Iris pigment epithelial cell (primary cell): ENCODE measurements around the gene SLX9.

Experiments
- DNase-seq: peaks from one replicate; pipeline ENCODE4 v3.0.0-alpha.2; 2011; ENCODE audit warnings: low read depth

The SLX9 gene

GRCh38 chr21:44930543-44930981 lies 9.3 kb upstream of the SLX9 start:
- DNase-seq: no peak

DNA sequence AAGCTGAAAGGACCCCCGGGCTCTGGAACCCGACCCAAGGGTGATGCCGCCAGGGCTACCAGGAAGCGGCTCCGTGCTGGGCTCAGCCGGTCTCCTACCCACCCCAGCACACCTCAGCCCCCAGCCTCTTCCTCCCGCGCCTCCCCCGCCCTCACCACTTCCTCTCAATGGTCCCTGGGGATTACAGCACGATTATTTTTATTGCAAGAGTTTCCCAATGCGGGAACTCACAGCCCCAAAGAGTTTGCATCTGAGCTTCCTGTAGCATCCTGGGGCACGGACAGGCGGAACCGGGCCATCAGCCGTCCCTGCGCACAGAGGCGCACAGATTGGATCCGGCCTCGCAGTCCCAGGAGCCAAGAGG lies 8.7 kb upstream of the SLX9 start:
- DNase-seq: no peak

DNA sequence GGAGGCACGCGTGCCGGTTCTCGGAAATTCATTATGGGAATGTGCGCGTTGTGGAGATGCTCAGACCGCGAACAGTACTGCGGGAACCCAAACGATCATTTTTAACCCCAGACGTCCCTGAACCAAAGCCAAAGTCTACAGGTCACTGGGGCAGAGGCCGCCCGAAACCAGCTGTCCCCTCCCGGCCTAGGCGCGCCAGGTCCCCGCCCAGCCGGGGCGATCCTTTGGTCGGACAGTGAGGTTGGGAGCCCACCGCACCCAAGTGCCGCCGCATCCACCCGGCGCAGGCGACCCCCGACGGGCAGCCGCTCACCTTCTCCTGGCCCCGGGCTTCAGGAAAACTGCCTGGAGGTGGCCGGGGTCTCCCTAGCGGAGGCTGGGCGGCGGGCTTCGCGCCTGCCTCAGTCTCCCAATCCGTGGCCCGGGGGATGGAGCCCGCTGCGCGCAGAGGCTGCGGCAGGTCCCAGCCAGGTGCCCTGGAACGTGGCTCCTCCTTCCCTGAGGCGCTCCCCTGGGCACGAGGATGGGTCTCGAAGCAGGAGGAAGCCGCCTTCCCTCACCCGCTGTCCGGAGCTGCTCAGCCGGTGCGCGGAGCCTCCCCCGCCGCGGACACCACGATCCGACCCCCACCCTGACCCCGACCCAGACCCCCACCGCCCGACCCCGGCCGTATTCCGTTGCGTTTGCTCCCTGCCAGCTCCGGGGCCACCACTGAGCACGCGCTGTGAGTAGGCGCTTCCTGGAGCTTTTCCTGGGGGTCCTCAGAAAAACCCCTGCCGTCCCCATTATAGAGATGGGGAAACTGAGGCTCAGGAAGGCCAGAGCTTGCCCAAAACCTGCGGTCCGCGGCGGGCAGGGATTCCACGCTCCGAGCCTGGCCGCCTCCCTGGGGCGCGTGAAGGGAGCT lies 8.1 kb upstream of the SLX9 start:
- no peak for DNase-seq

DNA sequence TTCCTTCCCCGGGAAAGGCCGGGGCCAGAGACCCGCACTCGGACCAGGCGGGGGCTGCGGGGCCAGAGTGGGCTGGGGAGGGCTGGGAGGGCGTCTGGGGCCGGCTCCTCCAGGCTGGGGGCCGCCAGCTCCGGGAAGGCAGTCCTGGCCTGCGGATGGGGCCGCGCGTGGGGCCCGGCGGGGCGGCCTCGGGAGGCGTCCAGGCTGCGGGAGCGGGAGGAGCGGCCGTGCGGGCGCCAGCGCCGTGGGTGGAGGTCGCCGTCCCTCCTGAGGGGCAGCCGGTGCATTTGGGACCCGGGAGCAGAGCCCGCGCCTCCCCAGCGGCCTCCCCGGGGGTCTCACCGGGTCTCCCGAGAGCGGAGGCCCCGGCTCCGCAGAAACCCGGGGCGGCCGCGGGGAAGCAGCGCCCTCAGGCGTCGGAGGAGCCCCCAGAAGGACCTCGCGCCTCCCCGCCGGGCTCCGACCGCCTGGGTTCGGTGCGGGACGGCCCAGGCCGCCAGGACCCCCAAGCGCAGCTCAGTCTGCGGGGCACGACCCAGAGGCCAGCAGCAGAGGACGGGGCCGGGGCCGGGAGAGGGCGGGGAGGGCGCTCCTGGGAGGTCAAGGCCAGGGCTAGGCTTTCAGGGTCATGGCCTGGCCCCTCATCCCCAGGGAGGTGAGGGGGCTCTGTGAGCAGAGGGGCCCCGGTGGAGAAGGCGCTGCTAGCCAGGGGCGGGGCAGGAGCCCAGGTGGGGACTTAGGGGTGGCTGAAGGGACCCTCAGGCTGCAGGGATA lies 7.2 kb upstream of the SLX9 start:
- no peak for DNase-seq

GRCh38 chr21:44933199-44933917 lies 6.5 kb upstream of the SLX9 start:
- no peak for DNase-seq

GRCh38 chr21:44933918-44934260 lies 5.9 kb upstream of the SLX9 start:
- DNase-seq: no peak

DNA sequence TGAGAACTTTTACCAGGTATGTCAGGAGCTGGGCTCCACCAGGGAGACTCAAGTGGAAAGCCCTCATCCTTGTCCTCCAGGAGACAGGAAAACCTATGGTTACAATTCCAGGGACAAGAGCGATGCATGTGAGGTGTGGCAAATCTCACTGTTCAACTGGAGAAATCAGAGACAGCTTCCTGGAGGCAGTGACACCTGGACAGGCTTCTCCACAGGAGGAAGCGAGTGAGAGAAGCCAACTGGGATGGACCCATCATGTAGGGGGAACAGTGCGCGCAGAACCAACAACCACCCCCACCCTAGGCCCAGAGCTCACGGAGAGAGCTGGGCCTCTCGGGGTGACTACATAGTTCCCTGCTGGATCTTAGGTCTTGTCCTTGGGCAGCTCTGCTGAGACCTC lies 5.6 kb upstream of the SLX9 start:
- no peak for DNase-seq

DNA sequence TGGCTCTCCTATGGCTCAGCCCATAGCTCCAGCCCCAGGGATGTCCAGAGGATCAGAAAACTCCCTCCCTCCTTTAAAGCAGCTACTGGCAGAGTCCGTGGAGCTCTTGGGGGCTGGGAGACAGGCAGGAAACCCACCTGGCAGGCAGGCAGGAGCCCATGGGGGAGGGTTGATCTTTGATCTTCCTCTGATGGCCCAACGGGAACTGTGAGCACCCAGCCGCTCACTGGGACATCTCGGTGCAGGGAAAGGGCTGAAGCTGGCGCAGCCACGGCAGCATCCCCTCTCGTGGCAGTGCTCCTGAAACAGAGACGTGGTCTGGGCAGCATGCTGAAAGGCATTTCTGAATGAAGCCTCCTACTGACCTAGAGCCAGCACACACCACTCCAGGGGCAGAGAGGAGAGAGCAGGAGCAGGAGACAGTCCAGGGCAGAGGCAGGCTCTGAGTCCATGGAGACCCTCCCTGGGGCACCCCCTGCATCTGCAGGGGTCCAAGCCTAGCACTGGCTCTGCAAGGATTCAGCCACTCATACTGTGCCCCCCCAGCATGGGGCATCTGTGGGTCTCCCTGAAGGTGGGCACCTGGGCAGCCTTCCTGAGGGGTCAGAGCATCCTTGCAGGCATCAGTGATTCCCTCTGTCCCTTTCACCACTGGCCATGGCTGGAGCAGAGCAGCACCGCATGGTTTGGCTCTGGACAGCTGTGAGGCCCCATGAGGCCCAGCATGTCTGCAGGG lies 4.9 kb upstream of the SLX9 start:
- no peak for DNase-seq

DNA sequence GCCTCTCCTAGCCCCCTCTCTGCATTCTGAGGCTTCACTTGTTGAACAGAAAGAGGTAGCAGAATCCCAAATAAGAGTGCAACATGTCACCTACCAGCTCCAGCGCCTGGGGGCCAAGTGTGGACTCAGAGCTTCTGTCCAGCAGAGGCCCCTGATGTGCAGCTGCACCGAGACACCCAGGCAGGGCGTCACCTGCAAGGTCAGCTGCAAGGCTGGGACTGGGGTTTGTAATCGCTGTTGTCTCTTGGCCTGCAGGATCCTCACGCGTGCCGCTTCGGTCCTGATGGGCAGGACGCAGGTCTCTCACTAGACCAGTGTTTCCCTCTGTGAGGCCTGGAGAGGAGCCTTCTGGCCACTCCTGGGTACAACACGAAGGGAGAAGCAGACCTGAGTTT lies 4.3 kb upstream of the SLX9 start:
- DNase-seq: no peak

DNA sequence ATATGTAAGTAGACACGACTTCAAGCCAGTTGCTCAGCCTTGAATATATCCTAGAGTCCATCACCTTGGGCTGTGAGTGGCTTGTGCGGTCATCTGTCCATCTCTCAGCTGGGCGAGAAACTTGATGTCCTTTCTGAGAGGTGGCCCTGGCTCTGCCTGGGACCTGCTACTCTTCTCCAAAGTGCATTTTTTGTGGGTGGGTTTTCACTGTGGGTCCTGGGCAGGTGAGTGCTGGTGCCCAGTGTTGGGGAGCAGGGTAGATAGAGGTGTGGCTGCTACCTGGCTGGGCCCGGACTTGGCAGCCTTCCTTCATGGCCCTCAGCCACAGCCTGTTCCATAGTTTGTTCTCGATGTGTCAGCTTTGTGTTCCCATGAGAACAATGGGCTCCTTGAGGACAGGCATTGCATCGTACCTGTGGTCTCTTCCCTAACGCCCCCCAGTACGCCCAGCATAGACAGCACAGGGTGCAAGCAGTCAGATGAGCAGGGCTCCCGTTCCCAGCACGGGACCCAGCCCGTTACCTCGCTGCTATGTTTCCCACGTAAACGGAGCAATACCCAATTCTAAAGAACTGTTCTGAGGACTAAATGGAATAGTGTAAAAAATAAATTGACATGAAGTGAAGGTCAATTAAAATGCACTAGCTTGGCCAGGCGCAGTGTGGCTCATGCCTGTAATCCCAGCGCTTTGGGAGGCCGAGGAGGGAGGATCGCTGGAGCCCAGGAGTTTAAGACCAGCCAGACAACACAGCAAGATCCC lies 877 bp upstream of the SLX9 start:
- DNase-seq: no peak

GRCh38 chr21:44940116-44940631 lies 345 bp downstream of the SLX9 start:
- no peak for DNase-seq

GRCh38 chr21:44941567-44941966 lies 1.7 kb downstream of the SLX9 start:
- no peak for DNase-seq

GRCh38 chr21:44942566-44942965 lies 2.7 kb downstream of the SLX9 start:
- DNase-seq: no peak

GRCh38 chr21:44943005-44943685 lies 3.3 kb downstream of the SLX9 start:
- DNase-seq: no peak

DNA sequence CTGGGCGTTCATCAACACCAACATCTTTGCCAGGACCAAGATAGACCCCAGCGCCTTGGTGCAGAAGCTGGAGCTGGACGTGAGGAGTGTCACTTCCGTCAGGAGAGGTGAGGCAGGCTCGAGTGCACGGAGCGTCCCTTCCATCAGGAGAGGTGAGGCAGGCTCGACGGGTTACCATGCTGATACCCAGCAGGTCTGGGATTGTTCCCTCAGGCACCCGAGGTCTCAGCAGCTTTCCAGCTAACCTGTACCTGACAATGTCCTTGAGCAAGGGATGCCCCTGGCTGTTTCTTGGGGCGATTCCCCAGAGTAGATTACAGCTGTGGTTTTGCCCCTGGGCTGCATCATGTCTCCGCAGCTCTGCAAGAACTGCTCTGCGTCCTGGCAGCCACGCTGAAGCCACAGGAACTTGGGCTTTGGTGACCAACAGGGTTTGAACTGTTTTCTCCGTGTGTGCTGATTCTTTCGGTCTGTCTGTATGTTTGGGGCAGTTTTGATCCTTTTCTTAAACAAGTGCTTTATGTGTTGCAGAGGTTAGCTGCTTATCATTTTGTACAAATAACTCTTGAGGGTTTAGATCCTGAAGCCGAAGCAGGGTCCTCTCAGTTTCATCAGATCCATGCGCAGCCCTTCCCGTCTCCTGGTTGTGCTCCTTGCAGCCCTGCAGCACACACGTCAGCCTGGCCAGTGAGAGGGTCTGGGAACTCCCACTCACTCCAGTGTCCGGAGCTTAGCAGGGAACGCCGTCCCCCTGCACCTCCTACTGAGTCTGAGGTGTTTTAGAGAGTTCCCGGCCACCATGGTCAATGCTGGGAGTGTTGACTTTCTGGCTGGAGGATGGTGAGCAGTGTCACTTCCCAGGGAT lies 4.1 kb downstream of the SLX9 start:
- DNase-seq: no peak

- DNase-seq: no peak
Measured at GRCh38 chr21:44944596-44944995, 4.8 kb downstream of the SLX9 start.

- no peak for DNase-seq
Measured at GRCh38 chr21:44946254-44947041, 6.6 kb downstream of the SLX9 start.

DNA sequence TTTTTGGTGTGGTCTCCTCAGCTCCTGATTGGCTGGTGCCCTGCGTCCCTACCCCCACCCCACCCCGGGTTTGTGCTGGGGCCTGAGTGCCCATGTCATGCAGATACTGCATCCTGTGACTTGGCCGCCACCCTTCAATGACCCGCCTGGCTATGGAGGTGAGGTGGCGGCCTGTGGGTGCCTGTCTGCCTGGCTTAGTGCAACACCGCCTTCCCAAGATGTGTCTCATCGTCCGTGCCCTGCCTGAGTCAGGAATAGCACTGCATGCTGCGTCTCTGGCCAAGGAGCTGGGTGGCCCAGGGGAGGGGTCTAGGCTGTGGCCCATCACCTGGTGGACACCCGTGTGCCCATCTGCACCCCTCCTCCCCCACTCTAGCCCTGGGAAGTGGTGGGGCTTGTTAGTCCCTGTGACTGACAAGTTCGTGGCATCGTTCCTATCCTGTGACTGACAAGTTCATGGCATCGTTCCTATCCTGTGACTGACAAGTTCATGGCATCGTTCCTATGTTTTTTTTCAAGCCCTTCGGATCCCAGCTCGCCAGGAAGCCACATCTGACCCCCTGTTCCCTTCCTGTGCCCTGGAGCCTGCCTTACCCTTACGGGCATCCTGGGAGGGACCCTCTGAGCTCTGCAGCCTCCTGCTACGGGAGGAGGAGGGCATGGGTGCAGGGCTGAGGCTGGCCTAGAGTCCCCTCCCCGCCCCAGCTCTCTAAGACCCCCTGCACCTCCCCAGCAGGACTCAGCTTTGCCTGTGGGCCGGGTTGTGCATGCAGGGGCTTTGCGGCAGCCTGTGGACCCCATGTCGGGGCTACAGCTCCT lies 7.5 kb downstream of the SLX9 start:
- no peak for DNase-seq
